ENCODE results near the gene PGAP3.

Gene PGAP3

GRCh38 chr17:39639043-39639442 lies 48.8 kb downstream of the PGAP3 start:
- DNase-seq (ENCODE audit: low spot score), result no peak

DNA sequence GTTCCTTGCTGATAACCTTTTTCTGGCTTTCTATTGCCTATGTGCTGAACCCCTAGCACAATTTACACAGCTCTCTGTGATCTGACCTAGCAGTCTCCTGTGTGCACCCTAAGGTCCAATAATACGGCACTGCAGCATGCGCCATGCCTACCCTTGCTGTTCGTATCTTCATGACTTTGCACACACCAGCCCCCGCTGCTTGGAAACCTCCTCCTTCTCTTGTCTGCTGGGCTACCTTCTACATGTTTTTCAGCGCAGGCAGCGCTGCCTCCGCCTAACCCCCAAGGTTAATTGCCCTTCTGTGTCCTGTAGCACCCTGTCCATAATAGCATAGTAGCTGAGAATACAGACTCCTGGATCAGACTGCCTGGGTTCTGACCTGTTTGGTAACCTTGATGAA lies 49.5 kb downstream of the PGAP3 start:
- DNase-seq (ENCODE audit: low spot score), result no peak

DNA sequence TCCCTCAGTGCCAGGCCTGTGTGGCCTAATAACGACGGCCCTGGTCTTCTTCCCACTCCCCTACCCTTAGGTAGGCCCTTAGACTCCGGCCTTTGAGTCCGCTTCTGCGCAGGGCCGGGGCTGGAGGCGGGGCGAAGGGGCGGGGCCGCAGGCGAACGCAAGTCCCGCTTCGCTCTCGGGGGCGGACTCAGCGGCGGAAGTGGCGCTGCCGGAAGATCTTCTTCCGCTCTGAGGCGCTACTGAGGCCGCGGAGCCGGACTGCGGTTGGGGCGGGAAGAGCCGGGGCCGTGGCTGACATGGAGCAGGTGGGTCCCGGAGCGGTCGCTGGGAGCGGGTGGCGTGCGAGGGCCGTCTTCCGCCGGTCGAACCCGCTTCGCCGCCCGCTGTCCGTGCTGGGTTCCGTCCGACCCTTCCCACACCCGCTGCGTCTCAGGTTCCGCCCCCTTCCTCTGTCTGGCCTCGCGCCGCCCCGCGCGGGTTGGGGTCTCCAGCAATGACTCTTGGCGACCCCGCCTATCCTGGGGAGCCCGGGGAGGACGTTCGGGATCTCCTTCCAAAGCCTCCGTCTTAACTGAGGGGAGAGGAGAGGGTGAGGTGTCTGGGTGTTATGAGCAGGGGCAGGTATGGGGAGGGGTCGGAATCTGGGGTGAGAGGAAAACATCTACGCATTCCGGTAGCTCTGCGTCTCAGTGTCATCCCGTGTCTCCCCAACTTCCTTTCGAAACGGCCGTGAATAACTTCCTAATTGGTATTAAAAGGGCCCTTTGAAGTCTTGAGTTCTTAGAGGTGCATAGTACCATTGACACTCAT lies 50.7 kb downstream of the PGAP3 start, which contains the start of gene STARD3:
Gene STARD3, plus strand, starts transcription at position 218 of the 810 bp plus-strand sequence. CDS start 16,388 bp downstream, outside the sequence.
- DNase-seq (ENCODE audit: low spot score), result peak; percentile 89

DNA sequence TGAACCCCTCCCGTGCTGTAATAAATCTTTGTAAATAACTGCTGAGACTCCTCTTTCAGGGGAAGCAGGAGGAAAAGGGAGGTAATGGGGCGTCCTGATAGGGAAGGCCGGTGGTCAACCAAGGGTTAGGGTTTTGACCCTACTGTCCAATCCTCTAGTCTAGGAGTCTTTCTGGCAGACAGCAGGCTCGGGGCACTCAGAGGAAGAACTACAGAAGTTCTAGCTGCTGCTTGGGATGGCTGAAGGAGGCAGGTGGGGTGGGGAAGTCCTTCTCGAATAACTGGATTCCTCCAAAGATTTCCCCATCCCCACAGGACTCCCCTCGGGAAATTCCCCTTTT lies 51.3 kb downstream of the PGAP3 start:
- DNase-seq (ENCODE audit: low spot score), result no peak

DNA sequence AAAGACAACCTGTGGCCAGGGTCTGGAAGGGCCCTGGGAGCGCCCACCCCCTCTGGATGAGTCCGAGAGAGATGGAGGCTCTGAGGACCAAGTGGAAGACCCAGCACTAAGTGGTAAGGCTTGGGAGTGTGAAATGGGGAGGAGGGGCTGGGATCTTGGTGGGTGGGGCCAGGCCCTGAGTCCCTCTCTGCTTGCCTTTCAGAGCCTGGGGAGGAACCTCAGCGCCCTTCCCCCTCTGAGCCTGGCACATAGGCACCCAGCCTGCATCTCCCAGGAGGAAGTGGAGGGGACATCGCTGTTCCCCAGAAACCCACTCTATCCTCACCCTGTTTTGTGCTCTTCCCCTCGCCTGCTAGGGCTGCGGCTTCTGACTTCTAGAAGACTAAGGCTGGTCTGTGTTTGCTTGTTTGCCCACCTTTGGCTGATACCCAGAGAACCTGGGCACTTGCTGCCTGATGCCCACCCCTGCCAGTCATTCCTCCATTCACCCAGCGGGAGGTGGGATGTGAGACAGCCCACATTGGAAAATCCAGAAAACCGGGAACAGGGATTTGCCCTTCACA lies 52.2 kb downstream of the PGAP3 start:
- DNase-seq (ENCODE audit: low spot score), result no peak

DNA sequence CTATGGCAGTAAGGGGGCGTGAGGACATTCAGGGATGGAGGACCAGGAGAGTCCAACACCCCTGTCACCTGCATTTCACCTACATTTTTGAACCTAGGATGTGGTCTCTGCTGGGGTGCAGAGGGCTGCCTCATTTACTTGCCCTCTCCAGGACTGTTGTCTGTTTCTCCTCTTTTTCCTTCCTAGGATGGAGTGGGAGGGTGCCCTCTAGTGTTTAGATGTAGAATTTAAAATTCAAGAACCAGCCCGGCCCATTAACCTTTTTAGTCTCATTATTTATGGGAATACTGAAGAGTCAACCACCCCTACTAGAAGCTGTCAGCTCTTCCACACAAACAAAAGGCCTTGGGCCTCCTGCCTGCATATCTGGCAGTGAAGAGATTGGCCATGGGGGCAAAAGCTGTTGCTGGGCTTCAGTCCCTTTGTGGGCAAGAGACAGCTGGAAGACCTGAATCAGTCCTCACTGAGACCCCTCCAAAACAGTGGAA lies 53.4 kb downstream of the PGAP3 start:
- peak; percentile 48 for DNase-seq (ENCODE audit: low spot score)

- DNase-seq (ENCODE audit: low spot score), result no peak
Observed at GRCh38 chr17:39633570-39634183, 54.2 kb downstream of the PGAP3 start.

GRCh38 chr17:39632153-39632941 lies 55.5 kb downstream of the PGAP3 start:
- no peak for DNase-seq (ENCODE audit: low spot score)

GRCh38 chr17:39631403-39631802 lies 56.5 kb downstream of the PGAP3 start:
- DNase-seq (ENCODE audit: low spot score), result no peak

DNA sequence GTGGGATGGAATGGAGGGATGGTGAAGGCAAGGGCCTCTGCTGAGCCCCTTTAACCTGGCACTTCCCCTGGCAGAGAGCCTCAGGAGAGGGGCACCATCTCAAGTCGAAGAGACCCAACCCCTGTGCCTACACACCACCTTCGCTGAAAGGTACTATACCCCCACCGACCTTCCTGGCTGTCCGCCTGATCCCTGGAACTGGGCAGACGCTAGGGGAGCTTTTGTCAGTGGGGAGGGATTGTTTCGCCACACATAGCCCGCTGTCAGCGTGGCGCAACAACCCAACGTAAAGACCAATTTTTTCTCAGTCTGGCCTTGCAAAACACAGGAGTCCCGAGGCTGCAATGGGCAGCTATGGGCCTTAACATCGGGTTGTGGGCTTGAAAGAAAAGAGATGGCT lies 58.0 kb downstream of the PGAP3 start:
- no peak for DNase-seq (ENCODE audit: low spot score)

DNA sequence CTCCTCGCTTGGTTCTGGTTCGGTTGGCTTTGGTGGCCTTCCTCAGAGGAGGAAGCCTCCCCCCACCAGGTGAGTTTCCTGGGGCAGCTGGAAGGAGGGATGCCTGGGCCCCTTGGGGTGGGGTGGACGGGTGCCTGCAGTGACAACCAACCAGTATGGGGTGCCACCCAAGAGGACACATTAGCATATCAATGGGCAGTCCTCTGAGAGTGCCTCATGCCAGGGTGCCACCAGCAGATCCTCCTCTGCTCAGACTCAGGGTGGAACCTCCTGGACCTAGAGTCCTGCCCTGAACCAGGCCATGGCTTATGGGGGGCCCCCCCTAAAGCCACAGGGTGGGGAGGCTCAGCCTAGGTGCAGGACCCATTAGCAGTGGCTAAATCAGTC lies 58.4 kb downstream of the PGAP3 start:
- DNase-seq (ENCODE audit: low spot score), result no peak

DNA sequence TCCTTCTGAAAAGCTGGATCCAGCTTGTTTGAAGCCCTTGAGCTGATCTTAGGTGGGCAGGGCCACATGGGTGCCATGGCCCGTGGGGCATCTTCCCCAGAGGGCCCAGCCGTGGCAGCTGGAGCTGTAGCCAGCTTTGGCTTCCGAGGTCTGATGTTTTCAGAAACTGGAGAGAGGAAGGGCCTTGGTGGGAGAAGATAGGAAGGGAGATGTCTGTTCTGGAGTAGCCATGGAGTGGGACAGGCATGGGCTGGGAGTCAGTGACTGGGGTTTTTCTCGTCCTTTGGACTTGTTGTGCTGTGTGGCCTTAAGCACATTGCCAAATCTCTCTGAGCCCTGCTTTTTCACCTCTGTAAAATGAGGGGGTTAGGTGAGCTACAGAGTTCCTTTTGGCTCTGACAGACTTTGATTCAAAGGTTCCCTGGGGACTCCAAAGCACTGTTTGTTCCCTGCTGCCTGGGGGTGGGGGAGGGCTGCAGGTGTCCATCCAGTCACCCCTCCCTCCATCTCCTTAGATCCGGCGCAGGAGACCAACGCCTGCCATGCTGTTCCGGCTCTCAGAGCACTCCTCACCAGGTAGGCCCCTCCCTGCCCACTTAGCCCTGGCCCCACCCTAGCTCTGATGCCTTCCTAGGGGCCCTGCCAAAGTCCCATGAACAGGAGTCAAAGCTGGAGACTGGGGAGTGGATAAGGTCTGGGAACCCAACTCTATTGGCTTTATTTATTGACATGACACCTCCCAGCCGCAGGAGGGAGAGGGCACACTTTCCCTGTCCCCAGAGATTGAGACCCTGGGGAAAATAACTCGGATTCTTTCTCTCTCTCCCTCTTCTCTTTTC lies 59.0 kb downstream of the PGAP3 start:
- DNase-seq (ENCODE audit: low spot score), result no peak

- DNase-seq (ENCODE audit: low spot score), result no peak
Observed at GRCh38 chr17:39627712-39628516, 59.9 kb downstream of the PGAP3 start.

GRCh38 chr17:39627047-39627711 lies 60.7 kb downstream of the PGAP3 start:
- no peak for DNase-seq (ENCODE audit: low spot score)

GRCh38 chr17:39626171-39627046 lies 61.4 kb downstream of the PGAP3 start, which contains the start of gene PPP1R1B:
Gene PPP1R1B (plus strand): TSS chr17:39626952. CDS start chr17:39627393, 441 bp downstream.
- no peak for DNase-seq (ENCODE audit: low spot score)

DNA sequence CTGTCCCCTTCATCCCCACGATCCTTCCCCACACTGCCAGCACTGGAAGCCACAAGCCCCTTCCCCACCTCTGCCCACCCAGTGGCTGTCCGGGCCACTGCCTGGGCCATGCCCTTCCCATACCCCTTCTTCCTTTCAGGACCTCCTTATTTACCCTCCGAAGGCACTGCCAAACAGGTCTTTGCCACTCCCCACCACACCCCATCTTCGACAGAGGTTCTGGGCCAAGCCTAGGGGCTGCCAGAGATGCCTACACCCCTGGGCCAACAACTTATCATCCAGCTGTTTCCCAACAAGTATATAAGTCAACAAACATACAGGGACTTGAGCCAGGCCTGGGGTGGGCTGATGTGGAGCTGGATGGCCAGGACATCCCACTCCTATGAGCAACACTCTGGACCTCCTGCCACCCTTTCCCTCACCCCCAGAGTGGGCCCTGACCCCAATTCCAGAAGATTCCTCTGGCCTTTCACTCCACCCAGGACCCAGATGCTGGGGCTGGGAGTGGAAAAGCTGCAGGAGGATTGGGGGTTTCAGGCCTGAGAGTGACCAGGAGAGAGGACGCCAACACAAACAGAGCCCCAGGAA lies 62.6 kb downstream of the PGAP3 start:
- DNase-seq (ENCODE audit: low spot score), result no peak

- DNase-seq (ENCODE audit: low spot score), result no peak
Observed at GRCh38 chr17:39624313-39624712, 63.5 kb downstream of the PGAP3 start.

DNA sequence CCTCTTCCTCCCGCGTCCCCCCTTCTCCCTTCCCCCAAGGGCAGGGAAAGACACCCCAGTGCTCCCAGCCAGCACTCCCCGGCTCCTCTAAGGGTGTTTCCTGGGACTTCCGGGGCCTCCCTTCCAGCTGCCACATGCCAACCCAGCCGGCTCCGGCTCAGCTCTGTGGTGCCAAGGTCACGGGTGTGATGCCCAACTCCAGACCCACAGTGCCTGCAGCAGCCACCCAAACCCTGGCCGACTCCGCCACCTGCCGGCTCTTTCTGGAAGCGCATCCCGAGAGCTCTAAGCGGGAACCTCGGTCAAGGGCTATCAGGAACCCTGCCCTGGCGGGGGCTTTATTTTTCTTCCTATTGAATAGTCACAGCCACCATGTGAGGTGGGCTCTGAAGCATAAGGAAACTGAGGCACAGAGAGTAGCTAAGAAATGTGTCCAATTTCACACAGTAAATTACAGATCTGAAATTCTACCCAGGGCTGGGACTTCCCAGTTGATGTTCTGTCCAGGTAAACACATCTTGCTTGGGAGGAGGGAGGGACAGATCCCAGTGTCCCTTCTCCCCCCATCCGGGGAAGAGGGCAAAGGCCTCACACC lies 64.4 kb downstream of the PGAP3 start:
- peak; percentile 92 for DNase-seq (ENCODE audit: low spot score)

Data from activated CD4-positive, alpha-beta T cell treated with anti-CD3 and anti-CD28 coated beads, Interleukin-2, Interleukin-4, amounts not matched to agents 100 ng/mL and 50 ng/mL, durations not matched to agents 16 hours and 8 hours (primary cell).